GM19240 (cell line): ENCODE data around the gene PLA2G4C.

ENCODE experiments used
- DNase-seq: peaks from one replicate; pipeline ENCODE4 v3.0.0; 2011; ENCODE audit warnings: low spot score; ENCODE audit not compliant: insufficient read length

The PLA2G4C gene

DNA sequence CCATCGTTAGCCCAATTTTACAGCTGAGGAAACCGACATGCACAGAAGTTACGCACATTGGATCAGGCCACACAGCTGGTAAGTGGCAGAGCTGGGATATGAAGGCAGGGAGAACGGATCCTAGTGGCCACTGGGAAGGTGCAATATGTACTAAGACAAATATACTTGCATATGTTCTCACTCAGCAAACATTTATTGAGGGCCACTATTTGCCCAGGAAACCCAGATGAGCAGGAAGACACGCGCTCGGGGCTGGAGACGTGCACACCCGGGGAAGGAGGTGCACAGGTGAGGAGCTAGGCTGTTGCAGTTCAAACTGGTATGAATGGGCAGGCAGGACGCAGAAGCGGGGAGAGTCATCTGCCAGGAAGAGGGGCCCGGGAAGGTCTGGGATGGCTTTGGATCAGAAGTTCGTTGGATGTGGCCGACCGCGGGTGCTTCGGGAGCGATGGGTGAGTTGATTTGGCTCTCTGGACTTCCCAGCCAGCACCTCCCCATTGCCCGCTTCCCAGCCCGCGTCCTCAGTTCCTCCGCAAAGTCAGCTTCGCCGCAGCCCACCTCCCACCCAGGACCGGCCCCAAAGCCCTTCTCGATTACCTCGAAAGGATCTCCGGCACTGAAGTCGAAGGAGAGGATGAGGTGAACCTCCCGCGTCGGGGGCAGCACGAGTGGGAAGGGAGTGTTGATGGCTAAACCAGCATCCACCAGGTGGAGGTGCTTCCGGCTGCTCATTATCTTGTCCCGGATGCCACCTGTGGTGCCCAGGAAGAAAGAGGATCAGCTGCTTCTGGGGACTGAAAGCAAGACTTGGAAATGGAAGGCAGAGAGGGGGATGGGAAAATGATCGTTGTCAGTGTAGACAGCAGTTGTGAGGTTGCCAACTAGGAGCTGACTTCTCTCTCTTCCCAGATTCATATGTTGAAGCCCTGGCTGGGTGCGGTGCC lies 48.9 kb downstream of the PLA2G4C start:
- no peak for DNase-seq

DNA sequence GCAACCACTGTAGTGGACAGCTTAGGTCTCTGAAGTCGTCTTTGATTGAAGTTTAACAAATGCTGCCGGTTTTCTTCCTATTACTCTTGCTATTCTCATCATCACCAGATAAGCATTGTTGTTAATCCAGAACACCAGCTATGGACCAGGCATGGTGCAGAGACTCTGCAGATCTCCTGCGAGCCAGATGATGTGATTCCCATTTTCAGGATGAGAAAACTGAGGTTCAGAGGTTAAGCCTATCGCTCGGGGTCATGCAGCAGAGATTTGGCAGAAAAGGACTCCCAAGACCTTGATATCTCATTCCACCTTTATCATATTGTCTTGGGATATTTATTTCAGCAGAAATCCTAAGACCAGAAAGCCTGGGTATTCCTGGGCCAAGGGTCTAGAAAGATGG lies 50.2 kb downstream of the PLA2G4C start:
- DNase-seq: no peak

- no peak for DNase-seq
Measured at GRCh38 chr19:48059331-48059730, 51.3 kb downstream of the PLA2G4C start.

DNA sequence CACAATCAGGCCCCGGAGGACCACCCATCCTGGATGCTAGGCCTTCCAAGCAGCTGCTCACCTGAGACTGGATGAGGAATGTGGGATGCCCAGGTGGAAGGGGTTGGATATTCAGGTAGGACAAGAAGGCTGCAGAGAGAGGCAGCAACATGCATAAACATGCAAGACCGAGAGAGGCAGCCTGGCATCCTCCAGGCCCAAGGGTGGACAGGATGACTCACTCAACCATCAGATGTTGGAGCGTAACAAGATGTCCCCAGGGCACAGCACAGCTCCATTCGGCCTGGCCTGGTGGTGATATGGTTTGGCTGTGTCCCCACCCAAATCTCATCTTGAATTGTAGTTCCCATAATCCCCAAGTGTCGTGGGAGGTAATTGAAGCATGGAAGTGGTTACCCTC lies 56.8 kb downstream of the PLA2G4C start:
- DNase-seq: no peak

DNA sequence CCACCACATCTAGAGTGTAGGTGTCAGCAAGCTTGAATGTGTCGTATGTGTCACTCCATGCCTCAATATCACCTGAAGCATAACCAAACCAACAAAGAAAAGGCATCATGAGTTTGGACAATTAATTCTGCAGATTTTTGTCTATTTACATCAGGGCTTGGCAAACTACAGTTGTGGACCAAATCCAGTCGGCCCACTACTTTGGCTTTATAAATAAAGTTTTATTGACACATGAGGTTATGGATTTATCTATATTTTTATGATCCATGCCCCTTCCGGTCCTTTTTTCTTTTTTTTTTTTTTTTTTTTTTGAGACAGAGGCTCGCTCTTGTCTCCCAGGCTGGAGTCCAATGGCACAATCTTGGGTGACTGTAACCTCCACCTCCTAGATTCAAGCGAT lies 57.5 kb downstream of the PLA2G4C start:
- DNase-seq: no peak

DNA sequence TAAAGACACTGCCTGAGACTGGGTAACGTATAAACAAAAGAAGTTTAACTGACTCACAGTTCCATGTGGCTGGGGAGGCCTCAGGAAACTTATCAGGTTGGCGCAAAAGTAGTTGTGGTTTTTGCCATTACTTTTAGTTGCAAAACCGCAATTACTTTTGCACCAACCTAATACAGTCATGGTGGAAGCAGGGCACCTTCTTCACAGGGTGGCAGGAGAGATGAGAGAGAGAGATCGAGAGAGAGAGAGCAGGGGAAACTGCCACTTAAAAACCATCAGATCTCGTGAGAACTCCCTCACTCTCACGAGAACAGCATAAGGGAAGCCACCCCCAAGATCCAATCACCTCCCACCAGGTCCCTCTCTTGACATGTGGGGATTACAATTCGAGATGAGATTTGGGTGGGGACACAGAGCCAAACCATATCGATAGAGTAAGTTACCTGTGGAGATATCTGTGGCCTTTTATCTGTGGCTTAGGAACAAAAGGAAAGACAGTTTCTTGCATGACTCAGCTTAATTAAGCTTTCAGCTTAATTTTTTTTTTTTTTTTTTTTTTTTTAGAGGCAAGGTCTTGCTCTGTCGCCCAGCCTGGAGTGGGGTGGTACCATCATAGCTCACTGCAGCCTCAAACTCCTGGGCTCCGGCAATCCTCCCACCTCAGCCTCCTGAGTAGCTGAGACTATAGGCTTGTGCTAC lies 59.1 kb downstream of the PLA2G4C start:
- no peak for DNase-seq

DNA sequence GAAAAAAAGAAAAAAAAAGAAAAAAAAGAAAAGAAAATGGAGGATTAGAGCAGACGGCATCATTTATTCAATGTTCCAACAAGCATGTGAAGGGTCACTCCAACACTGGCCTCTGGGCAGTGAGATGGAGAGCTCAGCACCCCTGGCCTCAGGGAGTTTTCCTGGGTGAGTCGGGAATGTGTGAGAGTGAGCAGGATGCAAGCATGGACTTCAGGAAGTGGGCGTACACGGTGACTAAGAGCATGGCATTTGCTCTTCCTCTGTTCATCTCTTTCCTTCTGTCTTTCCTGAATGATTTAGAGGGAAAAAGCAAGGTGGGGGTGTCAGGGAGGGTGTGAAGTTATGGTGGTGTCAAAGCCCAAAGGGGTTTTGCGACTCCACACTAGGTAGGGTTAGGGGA lies 66.1 kb downstream of the PLA2G4C start:
- DNase-seq: no peak

DNA sequence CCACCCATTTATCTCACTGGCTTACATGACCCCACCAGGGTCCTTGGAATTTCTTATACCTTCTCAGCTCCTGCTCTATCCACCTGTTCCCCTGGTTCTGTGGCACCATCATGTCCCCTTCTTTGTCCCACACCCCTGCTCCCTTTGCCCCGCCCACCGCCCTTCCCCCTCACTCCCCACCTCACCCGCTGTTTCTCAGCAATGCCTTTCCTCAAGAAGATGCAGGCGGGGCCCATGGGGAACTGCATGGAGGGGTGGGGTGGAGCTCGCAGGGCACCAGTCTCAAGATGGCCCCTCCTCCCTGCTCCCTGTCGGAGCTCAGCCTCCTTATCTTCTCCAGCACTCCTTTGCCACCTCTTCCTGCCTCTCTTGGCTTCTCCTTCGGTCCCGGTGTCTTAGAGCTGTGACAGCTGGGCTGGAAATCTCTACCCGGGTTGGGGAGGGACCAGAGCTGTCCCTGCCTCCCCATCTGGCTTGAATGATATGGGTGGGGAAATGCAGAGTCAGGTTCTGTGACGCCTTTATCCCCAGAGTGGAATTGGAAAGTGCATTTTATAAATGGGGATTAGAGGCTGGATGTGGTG lies 66.8 kb downstream of the PLA2G4C start, which contains the start of gene CABP5:
Gene CABP5 (minus strand): TSS at position 405 of the 584 bp plus-strand sequence. CDS start 157 bp downstream, at position 248.
- DNase-seq: no peak

DNA sequence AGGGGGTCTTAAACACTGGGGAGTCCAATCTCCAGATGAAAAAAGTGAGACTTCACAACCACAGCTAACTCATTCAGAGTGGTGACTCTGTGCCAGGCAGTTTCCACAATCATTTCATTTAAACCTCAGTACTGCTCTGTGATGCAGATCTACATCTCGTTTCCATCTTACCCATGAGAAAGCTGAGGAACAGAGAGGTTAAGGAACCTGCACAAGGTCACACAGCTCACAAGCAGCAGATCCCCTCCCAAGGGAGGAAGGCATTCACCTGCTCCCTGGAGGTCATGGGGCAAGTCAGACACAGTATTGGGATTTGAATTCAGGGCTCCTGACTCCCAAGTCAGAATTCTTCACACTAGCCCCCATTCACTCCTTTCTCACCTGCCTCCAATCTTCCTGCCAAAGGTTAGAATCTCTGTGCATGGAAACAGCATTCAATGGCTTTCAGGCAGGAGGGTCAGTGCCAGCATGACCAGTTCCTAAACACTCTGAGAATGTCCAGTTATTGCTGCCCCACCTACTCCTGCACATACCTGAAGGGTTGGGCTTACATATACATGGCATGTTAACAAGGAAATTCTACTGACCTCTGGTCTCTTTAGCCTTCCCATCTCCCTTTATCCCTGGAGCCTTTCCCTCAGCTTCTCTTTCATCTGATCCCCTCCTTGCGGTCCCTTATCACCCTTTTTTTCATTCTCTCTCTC lies 68.6 kb downstream of the PLA2G4C start:
- no peak for DNase-seq

DNA sequence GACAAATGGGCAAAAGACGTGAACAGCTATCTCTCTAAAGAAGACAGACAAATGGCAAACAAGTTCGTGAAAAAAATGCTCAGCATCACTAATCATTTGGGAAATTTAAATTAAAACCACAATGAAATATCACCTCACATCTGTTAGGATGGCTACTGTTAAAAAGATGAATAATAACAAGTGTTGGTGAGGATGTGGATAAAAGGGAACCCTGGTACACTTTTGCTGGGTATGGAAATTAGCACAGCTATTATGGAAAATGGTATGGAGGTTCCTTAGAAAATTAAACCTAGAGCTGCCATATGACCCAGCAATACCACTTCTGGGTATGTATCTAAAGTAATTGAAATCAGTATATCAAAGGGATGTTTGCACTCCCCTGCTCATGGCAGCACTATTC lies 73.9 kb downstream of the PLA2G4C start:
- DNase-seq: no peak

DNA sequence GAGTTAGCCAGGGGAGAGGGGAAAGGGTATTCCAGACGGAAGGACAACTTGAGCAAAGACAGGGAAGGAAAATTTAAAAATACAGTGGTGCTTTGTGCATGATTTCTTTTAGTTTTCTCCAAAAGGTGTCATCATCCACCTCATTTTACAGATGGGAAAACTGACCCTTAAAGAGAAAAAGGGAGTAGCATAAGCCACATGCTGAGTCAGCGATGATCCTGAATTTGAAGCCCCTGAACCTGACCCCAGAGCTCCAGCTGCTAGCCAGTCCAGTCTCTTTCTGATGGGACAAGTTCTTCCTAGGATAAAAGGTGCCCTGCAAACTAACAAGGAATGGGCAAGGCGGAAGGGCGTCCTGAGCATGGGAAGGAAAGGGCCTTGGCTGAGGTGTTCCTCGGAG lies 77.0 kb downstream of the PLA2G4C start:
- no peak for DNase-seq

DNA sequence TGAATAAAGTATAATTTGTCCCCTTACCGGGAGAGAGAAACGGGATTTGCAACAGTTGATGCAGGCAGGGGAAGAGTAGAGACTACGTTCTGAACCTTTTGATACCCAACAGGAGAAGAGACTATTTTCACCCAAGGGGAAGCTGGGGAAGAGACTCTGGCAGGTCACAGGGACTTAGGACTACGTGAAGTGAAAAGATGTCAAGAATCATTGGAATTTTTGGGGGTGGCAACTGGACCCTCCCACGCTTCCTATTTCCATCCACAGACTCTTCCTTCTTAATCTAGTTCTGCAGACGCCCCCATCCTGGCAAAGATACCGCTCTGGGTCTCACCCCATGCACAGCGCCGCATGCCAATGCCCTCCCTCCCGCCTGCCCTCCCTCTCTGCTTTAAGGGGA lies 80.5 kb downstream of the PLA2G4C start:
- no peak for DNase-seq

DNA sequence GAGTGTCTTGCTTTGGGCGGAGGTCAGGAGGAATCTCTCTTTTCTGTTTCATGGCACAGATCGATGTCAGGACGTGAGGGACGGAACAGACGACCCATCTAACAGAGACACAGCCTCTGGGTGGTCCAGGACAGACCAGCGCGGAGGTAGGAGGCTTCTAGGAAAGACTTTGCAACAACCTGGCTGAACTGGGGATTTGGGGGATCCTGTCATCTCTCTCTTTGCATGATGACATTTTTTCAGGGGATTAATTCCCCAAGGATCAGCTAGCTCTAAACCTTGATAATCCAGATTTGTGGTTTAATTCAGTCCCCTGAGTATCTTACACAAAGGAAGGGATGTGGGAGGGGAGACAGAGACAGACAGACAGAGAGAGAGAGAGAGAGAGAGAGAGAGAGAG lies 81.2 kb downstream of the PLA2G4C start:
- no peak for DNase-seq

DNA sequence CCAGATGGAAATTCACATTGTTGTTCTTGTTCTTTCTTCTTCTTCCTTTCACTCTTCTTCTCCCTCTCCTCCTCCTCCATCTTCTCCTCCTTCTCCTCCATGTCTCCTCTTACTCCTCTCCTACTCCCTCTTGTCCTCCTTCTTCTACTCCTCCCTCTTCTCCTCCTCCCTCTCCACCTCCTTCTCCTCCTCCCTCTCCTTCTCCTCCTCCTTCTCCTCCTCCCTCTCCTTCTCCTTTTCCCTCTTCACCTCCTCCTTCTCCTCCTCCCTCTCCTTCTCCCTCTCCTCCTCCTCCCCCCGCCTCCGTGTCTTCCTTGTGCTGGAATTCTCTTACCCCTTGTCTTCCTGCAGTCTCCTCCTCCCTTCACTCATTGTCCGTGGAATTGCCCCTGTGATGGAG lies 85.1 kb downstream of the PLA2G4C start:
- no peak for DNase-seq

DNA sequence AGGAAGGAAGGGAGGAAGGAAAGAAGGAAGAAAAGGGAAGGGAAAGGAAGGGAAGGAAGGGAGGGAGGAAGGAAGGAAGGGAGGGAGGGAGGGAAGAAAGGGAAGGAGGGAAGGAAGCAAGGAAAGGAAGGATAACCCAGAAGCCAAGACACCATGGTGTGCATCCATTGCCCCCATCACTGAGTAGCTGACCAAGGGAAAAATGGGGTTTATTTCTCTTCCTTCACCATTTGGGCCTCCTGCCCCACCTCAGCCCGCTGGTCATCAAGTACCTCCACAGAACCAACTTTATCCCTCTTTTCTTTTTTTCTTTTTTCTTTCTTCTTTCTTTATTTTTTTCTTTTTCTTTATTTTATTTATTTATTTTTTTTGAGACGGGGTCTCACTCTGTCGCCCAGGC lies 87.1 kb downstream of the PLA2G4C start:
- no peak for DNase-seq

DNA sequence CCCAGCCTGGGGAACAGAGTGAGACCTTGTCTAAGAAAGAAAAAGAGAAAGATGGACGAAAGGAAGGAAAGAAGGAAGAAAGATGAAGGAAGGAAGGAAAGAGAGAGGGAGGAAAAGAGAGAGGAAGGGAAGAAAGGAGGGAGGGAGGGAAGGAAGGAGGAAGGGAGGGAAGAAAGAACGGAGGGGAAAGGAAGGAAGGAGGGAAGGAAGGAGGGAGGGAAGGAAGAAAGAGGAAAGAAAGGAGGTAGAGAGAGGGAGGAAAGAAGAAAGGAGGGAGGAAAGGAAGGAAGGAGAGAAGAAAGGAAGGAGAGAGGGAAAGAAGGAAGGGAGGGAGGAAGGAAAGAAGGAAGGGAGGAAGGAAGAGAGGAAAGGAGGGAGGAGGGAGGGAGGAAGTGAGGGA lies 87.6 kb downstream of the PLA2G4C start:
- DNase-seq: no peak

GRCh38 chr19:48020686-48021085 lies 89.9 kb downstream of the PLA2G4C start:
- DNase-seq: no peak

GRCh38 chr19:48010932-48011758 lies 99.5 kb downstream of the PLA2G4C start:
- DNase-seq: no peak

- no peak for DNase-seq
Measured at GRCh38 chr19:48006762-48007161, 103.9 kb downstream of the PLA2G4C start.

DNA sequence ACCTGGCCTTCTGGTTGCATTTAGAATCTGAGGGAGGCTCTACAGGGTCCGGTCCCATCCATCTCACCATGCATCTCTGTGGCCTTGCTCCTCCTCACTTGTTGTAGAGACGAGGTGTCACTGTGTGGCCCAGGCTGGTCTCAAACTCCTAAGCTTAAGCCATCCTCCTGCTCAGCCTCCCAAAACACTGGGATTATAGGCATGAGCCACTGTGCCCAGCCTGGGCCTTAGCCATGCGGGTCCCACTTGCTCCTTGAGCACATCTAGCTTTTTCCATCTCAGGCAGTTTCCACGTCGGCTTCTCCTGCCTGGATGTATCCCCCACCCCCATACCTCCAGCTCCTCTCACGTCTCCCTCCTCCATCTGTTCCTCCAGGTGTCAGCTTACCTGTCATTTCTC lies 106.4 kb downstream of the PLA2G4C start:
- DNase-seq: no peak

DNA sequence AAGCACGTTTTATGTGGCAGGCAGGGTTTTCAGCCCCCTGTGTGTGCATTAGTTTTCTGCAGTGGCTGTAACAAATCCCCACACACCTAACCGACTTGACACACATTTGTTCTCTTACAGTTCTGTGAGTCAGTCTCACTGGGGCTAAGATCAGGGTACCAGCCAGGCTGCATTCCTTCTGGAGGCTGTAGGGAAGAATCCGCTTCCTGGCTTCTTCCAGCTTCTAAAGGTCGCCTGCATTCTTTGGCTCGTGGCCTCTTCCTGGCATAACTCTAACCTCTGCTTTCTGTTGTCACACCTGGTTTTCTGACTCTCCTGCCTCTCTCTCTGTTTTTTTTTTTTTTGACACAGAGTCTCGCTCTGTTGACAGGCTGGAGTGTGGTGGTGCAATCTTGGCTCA lies 109.8 kb downstream of the PLA2G4C start:
- DNase-seq: no peak
